HG03442 (cell line): ENCODE measurements around the gene MBD3.

Source experiments
- ATAC-seq: cut with Tn5 transposase; IDR thresholded peaks from one replicate; pipeline ENCODE4 v1.9.1; 2021; ENCODE audit warnings: mild to moderate bottlenecking, moderate library complexity; ENCODE audit not compliant: unreplicated experiment

Gene MBD3

GRCh38 chr19:1574354-1575136, 18.1 kb downstream of the MBD3 start:
- no peak for ATAC-seq

GRCh38 chr19:1572795-1573194, 19.9 kb downstream of the MBD3 start:
- ATAC-seq, result no peak

GRCh38 chr19:1571358-1571757, 21.3 kb downstream of the MBD3 start:
- ATAC-seq, result no peak

- ATAC-seq, result no peak
These were observed 21.8 kb downstream of the MBD3 start for GRCh38 chr19:1570836-1571235.

- ATAC-seq, result no peak
These were observed 22.7 kb downstream of the MBD3 start for GRCh38 chr19:1569997-1570396.

GRCh38 chr19:1568320-1569019, 24.2 kb downstream of the MBD3 start, which contains the start of gene MEX3D:
Gene MEX3D (minus strand): TSS chr19:1568325. CDS start chr19:1568058, 267 bp downstream.
- ATAC-seq, result no peak

GRCh38 chr19:1567848-1568227, 24.8 kb downstream of the MBD3 start:
- ATAC-seq, result no peak

GRCh38 chr19:1567116-1567847, 25.4 kb downstream of the MBD3 start:
- no peak for ATAC-seq

GRCh38 chr19:1566392-1567115, 26.1 kb downstream of the MBD3 start:
- ATAC-seq, result no peak

- no peak for ATAC-seq
These were observed 29.4 kb downstream of the MBD3 start for GRCh38 chr19:1563251-1563650.

GRCh38 chr19:1561236-1561842, 31.3 kb downstream of the MBD3 start:
- no peak for ATAC-seq

- no peak for ATAC-seq
These were observed 32.3 kb downstream of the MBD3 start for GRCh38 chr19:1560286-1560882.

GRCh38 chr19:1558552-1558951, 34.1 kb downstream of the MBD3 start:
- no peak for ATAC-seq

GRCh38 chr19:1556390-1557070, 36.1 kb downstream of the MBD3 start:
- no peak for ATAC-seq

- ATAC-seq, result no peak
These were observed 36.9 kb downstream of the MBD3 start for GRCh38 chr19:1555487-1556389.

- ATAC-seq, result no peak
These were observed 37.7 kb downstream of the MBD3 start for GRCh38 chr19:1554968-1555367.

GRCh38 chr19:1553415-1553814, 39.2 kb downstream of the MBD3 start:
- no peak for ATAC-seq
